Astrocyte (in vitro differentiated cells and primary cell): Measurements from ENCODE around the gene URGCP.

Source experiments
- CTCF ChIP-seq: IDR thresholded peaks from 2 replicates; pipeline ENCODE4 v1.5.1; 2011; ENCODE audit warnings: low read depth, mild to moderate bottlenecking, inconsistent platforms, low read length, moderate library complexity; ENCODE audit not compliant: insufficient read depth
- EZH2 ChIP-seq: IDR thresholded peaks from 2 replicates; pipeline ENCODE4 v1.6.1; 2012; ENCODE audit warnings: mild to moderate bottlenecking, low read length, inconsistent platforms; ENCODE audit not compliant: insufficient read depth

GRCh38 chr7:43851805-43852204, 54.6 kb downstream of the URGCP start:
- TF ChIP-seq CTCF, result no peak
- no peak for TF ChIP-seq EZH2
